Caco-2 (cell line): ENCODE data around the gene NUP210. TPM values are rescaled to one million over a fixed set of nuclear protein-coding genes. Genes with fewer than 3 reads are reported as not detected.

Experiments
- BruUV-seq: library from RNA; stranded (reverse); fragments of 400-500 nt; replicated peaks from 2 replicates; lab custom pipeline; 2021; lab: Mats Ljungman, UMichigan
- CTCF ChIA-PET: fragments of 300-600 bp; sonication (Branson Sonifier 250); formaldehyde crosslinking; loops from one replicate; lab custom pipeline; 2022; ENCODE audit warnings: antibody characterized with exemption; lab: Charles Lee
- POLR2A ChIA-PET: fragments of 300-600 bp; sonication (Branson Sonifier 250); formaldehyde crosslinking; loops from one replicate; lab custom pipeline; 2022; ENCODE audit warnings: antibody characterized with exemption; lab: Charles Lee
- DNase-seq, 2 experiments: peaks; one replicate each; pipeline versions ENCODE4 v3.0.0 to v3.0.0-alpha.2; 2020 to 2022
- H3K27me3 ChIP-seq: replicated peaks from 2 replicates; pipeline ENCODE4 v1.6.0; 2011; ENCODE audit warnings: low read length; ENCODE audit not compliant: control insufficient read depth, insufficient read depth
- H3K36me3 ChIP-seq: 2 replicates; pipeline ENCODE4 v1.5.1; 2011; ENCODE audit warnings: low read length; ENCODE audit not compliant: control insufficient read depth, insufficient read depth
- H3K4me1 ChIP-seq: fragments of 250-450 bp; sonication (Bioruptor Pico); 2 replicates; pipeline ENCODE4 v1.5.1; 2020; ENCODE audit warnings: mild to moderate bottlenecking
- H3K4me3 ChIP-seq: 2 replicates; pipeline ENCODE4 v1.5.1; 2011; ENCODE audit warnings: low read depth, mild to moderate bottlenecking, control low read depth, low read length
- H3K9me3 ChIP-seq: fragments of 250-450 bp; sonication (Bioruptor Pico); 2 replicates; pipeline ENCODE4 v1.5.1; 2020; ENCODE audit warnings: mild to moderate bottlenecking, moderate library complexity
- H3K27ac Mint-ChIP-seq: one replicate; pipeline ENCODE4 v1.8.0; 2022; ENCODE audit warnings: mixed read lengths; ENCODE audit not compliant: unreplicated experiment
- H3K27me3 Mint-ChIP-seq: one replicate; pipeline ENCODE4 v1.8.0; 2022; ENCODE audit warnings: mixed read lengths; ENCODE audit not compliant: insufficient read depth, unreplicated experiment
- H3K36me3 Mint-ChIP-seq: one replicate; pipeline ENCODE4 v1.8.0; 2022; ENCODE audit warnings: mild to moderate bottlenecking, mixed read lengths; ENCODE audit not compliant: insufficient read depth, unreplicated experiment
- H3K4me1 Mint-ChIP-seq: one replicate; pipeline ENCODE4 v1.8.0; 2022; ENCODE audit warnings: low read depth, mixed read lengths; ENCODE audit not compliant: unreplicated experiment
- H3K4me3 Mint-ChIP-seq: one replicate; pipeline ENCODE4 v1.8.0; 2022; ENCODE audit warnings: mild to moderate bottlenecking, moderate library complexity, mixed read lengths; ENCODE audit not compliant: unreplicated experiment
- H3K9me3 Mint-ChIP-seq: one replicate; pipeline ENCODE4 v1.8.0; 2022; ENCODE audit warnings: mixed read lengths; ENCODE audit not compliant: unreplicated experiment
- CTCF ChIP-seq, 2 experiments: fragments of 200-600 bp in 1 of 2; IDR thresholded peaks; 1 replicate in 1 of 2; 2 replicates in 1 of 2; pipeline versions ENCODE4 v1.5.1 to v1.8.0; 2011 to 2022; ENCODE audit warnings: antibody characterized with exemption in 1 of 2, control low read depth in 1 of 2, inconsistent platforms in 1 of 2, low read depth in 1 of 2, low read length in 1 of 2, mild to moderate bottlenecking in 1 of 2, moderate library complexity in 1 of 2; ENCODE audit not compliant: insufficient read depth in 1 of 2, severe bottlenecking in 1 of 2, unreplicated experiment in 1 of 2
- intact Hi-C: fragments of 100-400 bp; cut with micrococcal nuclease; formaldehyde crosslinking; loops from one replicate; pipeline ENCODE4 v1.10.0; 2022; ENCODE audit not compliant: unreplicated experiment
- total RNA-seq: library from RNA; stranded (reverse); gene quantifications from 2 replicates; pipeline ENCODE4 v1.2.3, GENCODE V29; 2022

The NUP210 gene
- total RNA-seq, 1 experiment from 2014 or later: 63.7 TPM

DNA sequence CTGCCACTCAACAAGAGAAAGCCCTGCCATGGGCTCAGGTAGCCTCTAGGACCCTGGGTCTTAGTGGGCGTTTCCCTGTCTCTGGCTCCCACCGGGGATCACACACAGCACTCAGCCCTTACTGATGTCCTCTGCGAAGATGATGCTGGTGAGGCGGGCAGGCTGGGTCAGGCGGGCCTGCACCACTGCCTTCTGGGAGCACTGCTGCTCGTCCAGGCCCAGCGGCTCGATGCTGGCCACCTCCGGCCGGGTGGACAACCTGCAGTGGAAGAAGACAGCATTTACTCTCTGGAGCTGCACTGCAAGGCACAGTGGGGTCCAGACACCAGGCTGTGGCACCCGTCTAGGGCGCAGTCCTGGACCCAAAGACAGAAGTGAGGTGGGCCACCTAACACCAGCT is 20.5 kb downstream of the NUP210 start:
- Mint-ChIP-seq H3K9me3 (no peaks in the 10 kb centered on the region), H3K27ac (no peak overlapping the region), H3K36me3 (peaks cover 25% of the 10 kb centered on the region), H3K4me3 (no peak overlapping the region), H3K4me1 (no peaks in the 10 kb centered on the region), H3K27me3 (no peaks in the 10 kb centered on the region)
- BruUV-seq: no TSS peak
- no peaks in the 10 kb centered on the region for H3K27me3 ChIP-seq
- H3K36me3 ChIP-seq: peaks cover 4% of the 10 kb centered on the region
- ChIA-PET POLR2A (no interaction called here), CTCF (no interaction called here)
- no peaks in the 10 kb centered on the region for H3K9me3 ChIP-seq
- DNase-seq: no peak
- no peaks in the 10 kb centered on the region for H3K4me1 ChIP-seq
- TF ChIP-seq CTCF (IDR thresholded peaks at IDR 0.05; ENCODE audit: insufficient read depth in 1 of 2, low read depth in 1 of 2, low read length in 1 of 2, severe bottlenecking in 1 of 2, unreplicated experiment in 1 of 2): no peak
- intact Hi-C loops: no loop called here
- no peak overlapping the region for H3K4me3 ChIP-seq

- no peaks in the 10 kb centered on the region for H3K27me3 ChIP-seq
- H3K27me3 Mint-ChIP-seq: no peaks in the 10 kb centered on the region
- H3K4me3 Mint-ChIP-seq: no peak overlapping the region
- no peak overlapping the region for H3K27ac Mint-ChIP-seq
- H3K4me1 ChIP-seq: no peaks in the 10 kb centered on the region
- no peaks in the 10 kb centered on the region for H3K9me3 ChIP-seq
- no peaks in the 10 kb centered on the region for H3K4me1 Mint-ChIP-seq
- peaks cover 4% of the 10 kb centered on the region for H3K36me3 ChIP-seq
- CTCF ChIA-PET: no interaction called here
- BruUV-seq: no TSS peak
- peaks cover 32% of the 10 kb centered on the region for H3K36me3 Mint-ChIP-seq
- POLR2A ChIA-PET: no interaction called here
- no peak overlapping the region for H3K4me3 ChIP-seq
- intact Hi-C loops: no loop called here
- no peaks in the 10 kb centered on the region for H3K9me3 Mint-ChIP-seq
- TF ChIP-seq CTCF (IDR thresholded peaks at IDR 0.05; ENCODE audit: insufficient read depth in 1 of 2, low read depth in 1 of 2, low read length in 1 of 2, severe bottlenecking in 1 of 2, unreplicated experiment in 1 of 2): no peak
- DNase-seq: no peak
Observed at GRCh38 chr3:13397316-13397715, 22.8 kb downstream of the NUP210 start.

- H3K4me1 ChIP-seq: no peaks in the 10 kb centered on the region
- no peak overlapping the region for H3K4me3 Mint-ChIP-seq
- H3K27ac Mint-ChIP-seq: no peak overlapping the region
- no peak for DNase-seq
- intact Hi-C loops: no loop called here
- H3K9me3 Mint-ChIP-seq: no peaks in the 10 kb centered on the region
- TF ChIP-seq CTCF (IDR thresholded peaks at IDR 0.05; ENCODE audit: insufficient read depth in 1 of 2, low read depth in 1 of 2, low read length in 1 of 2, severe bottlenecking in 1 of 2, unreplicated experiment in 1 of 2): no peak
- ChIA-PET POLR2A (no interaction called here), CTCF (no interaction called here)
- peaks cover 39% of the 10 kb centered on the region for H3K36me3 Mint-ChIP-seq
- H3K36me3 ChIP-seq: peaks cover 4% of the 10 kb centered on the region
- no peaks in the 10 kb centered on the region for H3K9me3 ChIP-seq
- H3K27me3 Mint-ChIP-seq: no peaks in the 10 kb centered on the region
- no peak overlapping the region for H3K4me3 ChIP-seq
- no peaks in the 10 kb centered on the region for H3K27me3 ChIP-seq
- H3K4me1 Mint-ChIP-seq: no peaks in the 10 kb centered on the region
- BruUV-seq: no TSS peak
Observed at GRCh38 chr3:13394363-13394762, 25.8 kb downstream of the NUP210 start.
